ENCODE data around the gene SLC4A1.

The SLC4A1 gene

DNA sequence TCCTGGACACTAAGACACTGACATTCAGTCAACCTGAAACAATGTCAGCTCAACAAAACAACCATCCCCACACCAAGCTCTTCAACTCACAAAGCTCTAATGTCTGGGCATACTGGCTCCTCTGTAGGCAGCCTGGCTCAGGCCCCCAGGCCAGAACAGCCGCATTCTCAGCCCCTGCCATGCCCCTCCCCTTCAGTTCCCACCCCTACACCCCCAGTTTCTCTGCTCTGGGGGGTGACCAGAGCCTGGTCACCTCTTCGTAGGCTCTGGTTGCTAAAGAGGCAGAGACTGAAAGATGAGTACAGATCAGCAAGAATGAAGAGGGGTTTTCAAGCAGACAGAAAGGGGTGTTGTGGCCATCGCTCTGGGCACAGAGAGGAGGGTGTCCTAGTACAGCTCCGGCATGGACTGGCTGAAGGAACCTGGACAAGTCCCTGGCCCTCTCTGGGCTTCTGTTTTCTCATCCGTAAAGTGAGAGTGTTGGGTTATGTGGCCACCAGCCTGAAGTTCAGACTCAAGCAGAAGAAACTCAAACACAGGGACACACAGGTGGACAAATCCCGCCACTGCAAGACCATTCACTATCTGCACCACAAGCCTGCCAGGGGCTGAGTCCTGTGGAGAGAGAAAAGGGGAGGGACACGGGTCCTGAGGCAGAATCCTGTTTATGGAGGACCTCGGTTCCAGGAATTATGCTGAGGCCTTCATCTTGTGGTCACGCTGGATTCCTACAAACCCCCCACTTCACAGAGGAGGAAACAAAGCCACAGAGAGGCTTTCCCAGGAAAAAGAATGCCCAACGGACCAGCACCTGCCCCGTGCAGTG is 987 bp upstream of the SLC4A1 start:
- TF ChIP-seq EGR1 (IDR thresholded peaks at IDR 0.05) (no peak), RAD21 (IDR thresholded peaks at IDR 0.05; ENCODE audit: low read depth) (no peak), YY1 (IDR thresholded peaks at IDR 0.05; ENCODE audit: low read depth) (no peak), FOXM1 (IDR thresholded peaks at IDR 0.05; ENCODE audit: borderline replicate concordance, low read depth) (no peak), TEAD4 (IDR thresholded peaks at IDR 0.05) (no peak), EP300 (IDR thresholded peaks at IDR 0.05; ENCODE audit: borderline replicate concordance) (no peak), TAF1 (IDR thresholded peaks at IDR 0.05; ENCODE audit: low read depth) (no peak), ZBTB7A (IDR thresholded peaks at IDR 0.05; ENCODE audit: low read depth) (no peak), CREB1 (IDR thresholded peaks at IDR 0.05; ENCODE audit: low read depth) (no peak), NFIC (IDR thresholded peaks at IDR 0.05) (no peak), CEBPB (IDR thresholded peaks at IDR 0.05) (no peak), TCF12 (IDR thresholded peaks at IDR 0.05; ENCODE audit: low read depth) (no peak)
- TF ChIP-seq, protein P1, sequence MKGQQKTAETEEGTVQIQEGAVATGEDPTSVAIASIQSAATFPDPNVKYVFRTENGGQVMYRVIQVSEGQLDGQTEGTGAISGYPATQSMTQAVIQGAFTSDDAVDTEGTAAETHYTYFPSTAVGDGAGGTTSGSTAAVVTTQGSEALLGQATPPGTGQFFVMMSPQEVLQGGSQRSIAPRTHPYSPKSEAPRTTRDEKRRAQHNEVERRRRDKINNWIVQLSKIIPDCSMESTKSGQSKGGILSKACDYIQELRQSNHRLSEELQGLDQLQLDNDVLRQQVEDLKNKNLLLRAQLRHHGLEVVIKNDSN (IDR thresholded peaks at IDR 0.05): no peak
- TF ChIP-seq, protein P2, sequence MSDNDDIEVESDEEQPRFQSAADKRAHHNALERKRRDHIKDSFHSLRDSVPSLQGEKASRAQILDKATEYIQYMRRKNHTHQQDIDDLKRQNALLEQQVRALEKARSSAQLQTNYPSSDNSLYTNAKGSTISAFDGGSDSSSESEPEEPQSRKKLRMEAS (IDR thresholded peaks at IDR 0.05): no peak
- TF ChIP-seq, protein P3, sequence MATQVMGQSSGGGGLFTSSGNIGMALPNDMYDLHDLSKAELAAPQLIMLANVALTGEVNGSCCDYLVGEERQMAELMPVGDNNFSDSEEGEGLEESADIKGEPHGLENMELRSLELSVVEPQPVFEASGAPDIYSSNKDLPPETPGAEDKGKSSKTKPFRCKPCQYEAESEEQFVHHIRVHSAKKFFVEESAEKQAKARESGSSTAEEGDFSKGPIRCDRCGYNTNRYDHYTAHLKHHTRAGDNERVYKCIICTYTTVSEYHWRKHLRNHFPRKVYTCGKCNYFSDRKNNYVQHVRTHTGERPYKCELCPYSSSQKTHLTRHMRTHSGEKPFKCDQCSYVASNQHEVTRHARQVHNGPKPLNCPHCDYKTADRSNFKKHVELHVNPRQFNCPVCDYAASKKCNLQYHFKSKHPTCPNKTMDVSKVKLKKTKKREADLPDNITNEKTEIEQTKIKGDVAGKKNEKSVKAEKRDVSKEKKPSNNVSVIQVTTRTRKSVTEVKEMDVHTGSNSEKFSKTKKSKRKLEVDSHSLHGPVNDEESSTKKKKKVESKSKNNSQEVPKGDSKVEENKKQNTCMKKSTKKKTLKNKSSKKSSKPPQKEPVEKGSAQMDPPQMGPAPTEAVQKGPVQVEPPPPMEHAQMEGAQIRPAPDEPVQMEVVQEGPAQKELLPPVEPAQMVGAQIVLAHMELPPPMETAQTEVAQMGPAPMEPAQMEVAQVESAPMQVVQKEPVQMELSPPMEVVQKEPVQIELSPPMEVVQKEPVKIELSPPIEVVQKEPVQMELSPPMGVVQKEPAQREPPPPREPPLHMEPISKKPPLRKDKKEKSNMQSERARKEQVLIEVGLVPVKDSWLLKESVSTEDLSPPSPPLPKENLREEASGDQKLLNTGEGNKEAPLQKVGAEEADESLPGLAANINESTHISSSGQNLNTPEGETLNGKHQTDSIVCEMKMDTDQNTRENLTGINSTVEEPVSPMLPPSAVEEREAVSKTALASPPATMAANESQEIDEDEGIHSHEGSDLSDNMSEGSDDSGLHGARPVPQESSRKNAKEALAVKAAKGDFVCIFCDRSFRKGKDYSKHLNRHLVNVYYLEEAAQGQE (IDR thresholded peaks at IDR 0.05; ENCODE audit: low read depth): no peak

GRCh38 chr17:44267165-44267455 is 825 bp downstream of the SLC4A1 start:
- no peak for TF ChIP-seq NFIC (IDR thresholded peaks at IDR 0.05)
- TF ChIP-seq TEAD4 (IDR thresholded peaks at IDR 0.05): no peak

GRCh38 chr17:44266402-44267164 is 1.4 kb downstream of the SLC4A1 start:
- TF ChIP-seq CREB1 (IDR thresholded peaks at IDR 0.05; ENCODE audit: low read depth) (no peak), RAD21 (IDR thresholded peaks at IDR 0.05; ENCODE audit: low read depth) (0 out of 2 replicates have a peak, but pooled peaks have one; percentile 5)

DNA sequence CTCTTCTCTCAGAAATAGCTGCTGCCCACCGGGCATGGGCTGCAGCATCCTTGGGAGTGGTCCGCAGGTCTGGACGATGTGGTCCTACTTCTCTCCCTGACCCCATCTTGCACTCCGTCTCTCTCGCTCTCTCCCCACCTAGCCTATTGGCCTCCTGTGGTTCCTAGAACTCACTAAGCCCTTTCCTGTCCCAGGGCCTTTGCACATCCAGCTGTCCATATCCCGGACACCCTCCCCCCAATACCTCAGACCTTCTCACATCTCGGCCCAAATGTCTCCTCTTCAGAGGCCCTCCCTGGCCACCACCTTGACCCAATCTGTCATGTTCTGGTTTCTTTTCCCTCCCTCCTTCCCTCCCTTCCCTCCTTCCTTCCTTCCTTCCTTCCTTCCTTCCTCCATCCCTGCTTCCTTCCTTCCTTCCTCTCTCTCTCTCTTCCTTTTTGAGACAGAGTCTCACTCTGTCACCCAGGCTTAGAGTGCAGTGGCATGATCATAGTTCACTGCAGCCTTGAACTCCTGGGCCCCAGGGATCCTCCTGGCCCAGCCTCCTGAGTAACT is 4.5 kb downstream of the SLC4A1 start:
- TF ChIP-seq CREB1 (IDR thresholded peaks at IDR 0.05; ENCODE audit: low read depth) (no peak), TEAD4 (IDR thresholded peaks at IDR 0.05) (no peak), TCF12 (IDR thresholded peaks at IDR 0.05; ENCODE audit: low read depth) (no peak), RAD21 (IDR thresholded peaks at IDR 0.05; ENCODE audit: low read depth) (no peak), ZBTB7A (IDR thresholded peaks at IDR 0.05; ENCODE audit: low read depth) (no peak), FOXM1 (IDR thresholded peaks at IDR 0.05; ENCODE audit: borderline replicate concordance, low read depth) (no peak), NFIC (IDR thresholded peaks at IDR 0.05) (no peak), EGR1 (IDR thresholded peaks at IDR 0.05) (no peak), TAF1 (IDR thresholded peaks at IDR 0.05; ENCODE audit: low read depth) (no peak), YY1 (IDR thresholded peaks at IDR 0.05; ENCODE audit: low read depth) (no peak), CEBPB (IDR thresholded peaks at IDR 0.05) (no peak)
- TF ChIP-seq, protein P2 (IDR thresholded peaks at IDR 0.05): no peak
- TF ChIP-seq, protein P3 (IDR thresholded peaks at IDR 0.05; ENCODE audit: low read depth): no peak

DNA sequence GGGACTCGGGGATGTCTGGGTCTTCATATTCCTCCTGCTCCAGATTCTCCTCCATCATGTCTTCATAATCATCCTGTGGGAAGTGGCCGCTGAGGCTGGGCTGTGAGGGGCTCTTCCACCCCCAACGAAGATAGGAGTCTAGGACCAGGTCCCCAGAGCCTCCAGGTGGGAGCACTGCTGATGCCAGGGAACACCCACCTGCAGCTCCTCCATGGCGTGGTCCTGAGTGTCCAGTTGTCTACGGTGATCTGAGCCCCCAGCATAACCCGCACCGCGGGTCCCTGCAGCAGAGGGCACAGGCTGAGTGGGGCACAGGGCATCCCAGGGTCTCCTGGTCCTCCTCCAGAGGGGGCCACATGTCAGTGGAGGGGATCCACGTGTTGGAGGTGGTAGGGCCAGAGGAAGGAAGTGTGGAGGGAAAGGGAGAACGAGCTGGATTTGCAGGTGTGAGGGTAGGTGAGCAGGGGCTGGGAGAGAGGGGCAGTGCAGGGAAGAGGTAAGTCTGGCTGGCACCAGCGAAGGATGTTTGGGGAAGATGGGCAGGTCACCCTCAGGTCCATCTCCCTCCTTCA is 5.2 kb downstream of the SLC4A1 start:
- TF ChIP-seq, protein P1 (IDR thresholded peaks at IDR 0.05): no peak
- TF ChIP-seq CREB1 (IDR thresholded peaks at IDR 0.05; ENCODE audit: low read depth): no peak
- TF ChIP-seq TAF1 (IDR thresholded peaks at IDR 0.05; ENCODE audit: low read depth): no peak
- TF ChIP-seq EGR1 (IDR thresholded peaks at IDR 0.05): no peak
- TF ChIP-seq FOXM1 (IDR thresholded peaks at IDR 0.05; ENCODE audit: borderline replicate concordance, low read depth): no peak
- TF ChIP-seq, protein P3 (IDR thresholded peaks at IDR 0.05; ENCODE audit: low read depth): no peak
- no peak for TF ChIP-seq EP300 (IDR thresholded peaks at IDR 0.05; ENCODE audit: borderline replicate concordance)
- TF ChIP-seq TEAD4 (IDR thresholded peaks at IDR 0.05): no peak
- TF ChIP-seq YY1 (IDR thresholded peaks at IDR 0.05; ENCODE audit: low read depth): no peak
- no peak for TF ChIP-seq NFIC (IDR thresholded peaks at IDR 0.05)
- no peak for TF ChIP-seq CEBPB (IDR thresholded peaks at IDR 0.05)
- TF ChIP-seq RAD21 (IDR thresholded peaks at IDR 0.05; ENCODE audit: low read depth): no peak
- TF ChIP-seq ZBTB7A (IDR thresholded peaks at IDR 0.05; ENCODE audit: low read depth): no peak
- TF ChIP-seq TCF12 (IDR thresholded peaks at IDR 0.05; ENCODE audit: low read depth): no peak
- TF ChIP-seq, protein P2 (IDR thresholded peaks at IDR 0.05): no peak
